Neural cell (in vitro differentiated cells): ENCODE data around the gene ARHGAP29. TPM values are rescaled to one million over a fixed set of nuclear protein-coding genes. Genes with fewer than 3 reads are reported as not detected.

Experiments
- H2AFZ ChIP-seq: fragments of 200-600, 300-800 bp; sonication (generic), shearing (Covaris generic); 2 replicates; pipeline ENCODE4 v1.6.0; 2014; ENCODE audit warnings: low read depth, mild to moderate bottlenecking, antibody characterized with exemption, low read length, moderate library complexity
- H3F3A ChIP-seq: fragments of 200-600 bp; shearing (Covaris generic); 2 replicates; pipeline ENCODE4 v1.6.1; 2016; ENCODE audit warnings: mild to moderate bottlenecking, moderate library complexity, mixed read lengths, antibody characterized with exemption, low read length; ENCODE audit not compliant: insufficient read depth, poor library complexity, severe bottlenecking
- H3K27ac ChIP-seq: fragments of 200-600, 300-800 bp; sonication (generic), shearing (Covaris generic); 2 replicates; pipeline ENCODE4 v1.5.1; 2014; ENCODE audit warnings: mild to moderate bottlenecking, low read length, moderate library complexity
- H3K27me3 ChIP-seq: fragments of 300-800, 200-600 bp; sonication (generic), shearing (Covaris generic); 2 replicates; pipeline ENCODE4 v1.6.0; 2014; ENCODE audit warnings: mild to moderate bottlenecking, low read depth, low read length, moderate library complexity; ENCODE audit not compliant: insufficient read depth
- H3K36me3 ChIP-seq: fragments of 300-800, 200-600 bp; sonication (generic), shearing (Covaris generic); 2 replicates; pipeline ENCODE4 v1.5.1; 2014; ENCODE audit warnings: mild to moderate bottlenecking, antibody characterized with exemption, low read length, moderate library complexity; ENCODE audit not compliant: insufficient read depth
- H3K4me2 ChIP-seq: fragments of 300-800, 200-600 bp; sonication (generic), shearing (Covaris generic); 2 replicates; pipeline ENCODE4 v1.6.0; 2014; ENCODE audit warnings: mild to moderate bottlenecking, low read length
- H3K4me3 ChIP-seq: fragments of 300-800, 200-600 bp; sonication (generic), shearing (Covaris generic); 2 replicates; pipeline ENCODE4 v1.5.1; 2014; ENCODE audit warnings: mild to moderate bottlenecking, low read length, moderate library complexity
- H3K79me2 ChIP-seq: fragments of 200-600 bp; shearing (Covaris generic); replicated peaks from 2 replicates; pipeline ENCODE4 v1.6.0; 2014; ENCODE audit warnings: mild to moderate bottlenecking, low read length, moderate library complexity; ENCODE audit not compliant: insufficient read depth
- H3K9ac ChIP-seq: fragments of 300-800, 200-600 bp; sonication (generic), shearing (Covaris generic); 2 replicates; pipeline ENCODE4 v1.6.1; 2016; ENCODE audit warnings: mild to moderate bottlenecking, low read length, mixed read lengths
- H3K9me2 ChIP-seq: fragments of 200-600 bp; shearing (Covaris generic); 2 replicates; pipeline ENCODE4 v1.6.1; 2016; ENCODE audit warnings: mild to moderate bottlenecking, low read length, mixed read lengths; ENCODE audit not compliant: insufficient read depth
- H3K9me3 ChIP-seq: fragments of 200-600, 300-800 bp; sonication (generic), shearing (Covaris generic); 2 replicates; pipeline ENCODE4 v1.6.1; 2016; ENCODE audit warnings: mild to moderate bottlenecking, mixed run types, low read length, moderate library complexity, mixed read lengths
- H4K20me1 ChIP-seq: fragments of 200-600 bp; shearing (Covaris generic); 2 replicates; pipeline ENCODE4 v1.6.1; 2016; ENCODE audit warnings: mild to moderate bottlenecking, mixed run types; ENCODE audit not compliant: insufficient read depth
- EP300 ChIP-seq: fragments of 450-650 bp; conservative IDR thresholded peaks from 2 replicates; pipeline ENCODE4 v1.6.1; 2014; ENCODE audit warnings: antibody characterized with exemption, mild to moderate bottlenecking, moderate library complexity; ENCODE audit not compliant: poor library complexity, severe bottlenecking
- EZH2 ChIP-seq: fragments of 200-600, 300-800 bp; shearing (Covaris generic), sonication (generic); IDR thresholded peaks from 2 replicates; pipeline ENCODE4 v1.6.1; 2014; ENCODE audit warnings: antibody characterized with exemption, low read length, borderline replicate concordance, mild to moderate bottlenecking; ENCODE audit not compliant: insufficient read depth, poor library complexity, severe bottlenecking
- MXI1 ChIP-seq: fragments of 450-650 bp; conservative IDR thresholded peaks from 2 replicates; pipeline ENCODE4 v1.6.1; 2014; ENCODE audit warnings: antibody characterized with exemption, mild to moderate bottlenecking; ENCODE audit not compliant: poor library complexity, severe bottlenecking
- POLR2AphosphoS5 ChIP-seq: IDR thresholded peaks from 2 replicates; pipeline ENCODE4 v1.6.1; 2012
- RAD21 ChIP-seq: fragments of 450-650 bp; conservative IDR thresholded peaks from 2 replicates; pipeline ENCODE4 v1.6.1; 2014; ENCODE audit warnings: antibody characterized with exemption, mild to moderate bottlenecking, moderate library complexity
- SMC3 ChIP-seq: fragments of 450-650 bp; conservative IDR thresholded peaks from 2 replicates; pipeline ENCODE4 v1.6.1; 2014; ENCODE audit warnings: antibody characterized with exemption, mild to moderate bottlenecking, moderate library complexity; ENCODE audit not compliant: poor library complexity
- TAF1 ChIP-seq: IDR thresholded peaks from 2 replicates; pipeline ENCODE4 v1.6.1; 2012; ENCODE audit warnings: low read depth
- polyA plus RNA-seq: library from polyadenylated mRNA; depleted of rRNA; stranded (reverse); fragments of >200 nt; gene quantifications from 2 replicates; pipeline ENCODE4 v1.2.3, GENCODE V29; 2014
- TF ChIP-seq, protein P1 (sequence below): IDR thresholded peaks from 2 replicates; pipeline ENCODE4 v1.6.1; 2012; ENCODE audit warnings: borderline replicate concordance
- TF ChIP-seq, protein P2 (sequence below): fragments of 450-650 bp; IDR thresholded peaks from 2 replicates; pipeline ENCODE4 v1.5.1; 2014; ENCODE audit warnings: antibody characterized with exemption, mild to moderate bottlenecking, moderate library complexity; ENCODE audit not compliant: poor library complexity, severe bottlenecking

ARHGAP29 gene
- polyA plus RNA-seq, 1 donor from 2014 or later: 1.2 TPM

DNA sequence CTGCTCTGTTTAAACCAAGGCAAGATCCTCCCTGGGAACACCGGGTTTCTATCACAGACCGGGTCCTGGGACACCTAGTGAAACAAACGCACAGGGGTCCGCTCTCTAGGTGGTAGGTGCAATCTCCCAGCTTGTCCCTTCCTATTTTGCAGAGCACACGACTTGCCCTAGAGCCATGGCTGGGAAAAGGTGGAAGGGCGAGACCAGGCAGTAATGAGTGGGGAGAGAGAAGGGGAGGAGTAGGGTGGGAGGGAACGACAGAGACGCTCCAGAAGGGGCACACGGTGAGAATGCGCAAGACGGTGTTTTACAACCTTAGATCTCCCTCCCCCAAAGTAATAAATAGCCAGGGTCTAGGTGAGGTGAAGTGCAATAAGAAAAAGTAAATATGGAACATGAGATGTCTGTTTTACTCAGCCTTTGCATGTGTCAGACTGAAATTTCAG lies 9.3 kb upstream of the ARHGAP29 start:
- H2AFZ ChIP-seq: no peak overlapping the region
- H3K9ac ChIP-seq: peak overlapping the region; percentile 17
- H3F3A ChIP-seq: no peaks in the 10 kb centered on the region
- no peaks in the 10 kb centered on the region for H3K36me3 ChIP-seq
- peak overlapping the region; percentile 64 for H3K4me3 ChIP-seq
- H3K27me3 ChIP-seq: peaks cover 47% of the 10 kb centered on the region
- no peaks in the 10 kb centered on the region for H3K79me2 ChIP-seq
- no peak overlapping the region for H3K4me2 ChIP-seq
- TF ChIP-seq, protein P1, sequence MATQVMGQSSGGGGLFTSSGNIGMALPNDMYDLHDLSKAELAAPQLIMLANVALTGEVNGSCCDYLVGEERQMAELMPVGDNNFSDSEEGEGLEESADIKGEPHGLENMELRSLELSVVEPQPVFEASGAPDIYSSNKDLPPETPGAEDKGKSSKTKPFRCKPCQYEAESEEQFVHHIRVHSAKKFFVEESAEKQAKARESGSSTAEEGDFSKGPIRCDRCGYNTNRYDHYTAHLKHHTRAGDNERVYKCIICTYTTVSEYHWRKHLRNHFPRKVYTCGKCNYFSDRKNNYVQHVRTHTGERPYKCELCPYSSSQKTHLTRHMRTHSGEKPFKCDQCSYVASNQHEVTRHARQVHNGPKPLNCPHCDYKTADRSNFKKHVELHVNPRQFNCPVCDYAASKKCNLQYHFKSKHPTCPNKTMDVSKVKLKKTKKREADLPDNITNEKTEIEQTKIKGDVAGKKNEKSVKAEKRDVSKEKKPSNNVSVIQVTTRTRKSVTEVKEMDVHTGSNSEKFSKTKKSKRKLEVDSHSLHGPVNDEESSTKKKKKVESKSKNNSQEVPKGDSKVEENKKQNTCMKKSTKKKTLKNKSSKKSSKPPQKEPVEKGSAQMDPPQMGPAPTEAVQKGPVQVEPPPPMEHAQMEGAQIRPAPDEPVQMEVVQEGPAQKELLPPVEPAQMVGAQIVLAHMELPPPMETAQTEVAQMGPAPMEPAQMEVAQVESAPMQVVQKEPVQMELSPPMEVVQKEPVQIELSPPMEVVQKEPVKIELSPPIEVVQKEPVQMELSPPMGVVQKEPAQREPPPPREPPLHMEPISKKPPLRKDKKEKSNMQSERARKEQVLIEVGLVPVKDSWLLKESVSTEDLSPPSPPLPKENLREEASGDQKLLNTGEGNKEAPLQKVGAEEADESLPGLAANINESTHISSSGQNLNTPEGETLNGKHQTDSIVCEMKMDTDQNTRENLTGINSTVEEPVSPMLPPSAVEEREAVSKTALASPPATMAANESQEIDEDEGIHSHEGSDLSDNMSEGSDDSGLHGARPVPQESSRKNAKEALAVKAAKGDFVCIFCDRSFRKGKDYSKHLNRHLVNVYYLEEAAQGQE: no peak
- TF ChIP-seq MXI1: no peak
- no peak for TF ChIP-seq SMC3
- TF ChIP-seq RAD21: no peak
- TF ChIP-seq, protein P2, sequence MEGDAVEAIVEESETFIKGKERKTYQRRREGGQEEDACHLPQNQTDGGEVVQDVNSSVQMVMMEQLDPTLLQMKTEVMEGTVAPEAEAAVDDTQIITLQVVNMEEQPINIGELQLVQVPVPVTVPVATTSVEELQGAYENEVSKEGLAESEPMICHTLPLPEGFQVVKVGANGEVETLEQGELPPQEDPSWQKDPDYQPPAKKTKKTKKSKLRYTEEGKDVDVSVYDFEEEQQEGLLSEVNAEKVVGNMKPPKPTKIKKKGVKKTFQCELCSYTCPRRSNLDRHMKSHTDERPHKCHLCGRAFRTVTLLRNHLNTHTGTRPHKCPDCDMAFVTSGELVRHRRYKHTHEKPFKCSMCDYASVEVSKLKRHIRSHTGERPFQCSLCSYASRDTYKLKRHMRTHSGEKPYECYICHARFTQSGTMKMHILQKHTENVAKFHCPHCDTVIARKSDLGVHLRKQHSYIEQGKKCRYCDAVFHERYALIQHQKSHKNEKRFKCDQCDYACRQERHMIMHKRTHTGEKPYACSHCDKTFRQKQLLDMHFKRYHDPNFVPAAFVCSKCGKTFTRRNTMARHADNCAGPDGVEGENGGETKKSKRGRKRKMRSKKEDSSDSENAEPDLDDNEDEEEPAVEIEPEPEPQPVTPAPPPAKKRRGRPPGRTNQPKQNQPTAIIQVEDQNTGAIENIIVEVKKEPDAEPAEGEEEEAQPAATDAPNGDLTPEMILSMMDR: no peak
- peaks cover 7% of the 10 kb centered on the region for H3K9me3 ChIP-seq
- H3K9me2 ChIP-seq: no peaks in the 10 kb centered on the region
- H3K27ac ChIP-seq: no peak overlapping the region
- H4K20me1 ChIP-seq: no peaks in the 10 kb centered on the region

DNA sequence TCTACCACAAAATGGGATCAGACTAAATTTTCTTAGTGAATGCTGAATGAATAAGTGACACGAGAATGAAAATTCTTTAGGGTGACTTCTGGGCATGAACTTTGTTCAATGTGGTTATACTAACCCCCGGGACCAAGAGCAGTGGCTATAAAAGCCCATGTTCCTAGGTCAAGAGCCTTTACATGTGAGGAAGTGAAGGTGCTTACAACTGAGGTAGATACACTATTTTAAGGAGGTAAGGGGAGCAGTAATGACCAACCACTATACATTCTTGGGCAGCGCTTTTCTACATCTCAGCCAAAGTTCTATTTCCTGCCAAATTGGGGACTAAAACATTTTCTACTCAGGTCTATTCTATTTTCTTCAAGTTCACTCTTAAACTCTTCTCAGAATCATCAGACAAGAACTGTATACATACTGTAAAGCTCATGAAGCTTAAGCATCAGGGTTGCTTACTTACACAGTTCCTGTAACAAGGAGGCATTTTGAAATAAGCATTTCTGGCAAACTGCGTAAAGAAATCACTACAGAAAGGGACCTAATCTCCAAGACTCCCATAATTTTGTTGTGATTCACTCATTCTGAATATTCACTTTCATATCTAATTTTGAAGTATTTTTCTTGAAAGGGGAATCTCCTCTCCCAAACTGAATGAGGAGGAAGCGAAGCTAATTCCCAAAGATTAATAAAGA lies 8.5 kb upstream of the ARHGAP29 start:
- Histone ChIP-seq H3K36me3 (no peaks in the 10 kb centered on the region), H3K27ac (no peak overlapping the region), H3K9me3 (peaks cover 7% of the 10 kb centered on the region), H3K9me2 (no peaks in the 10 kb centered on the region), H2AFZ (no peak overlapping the region), H3K4me3 (no peak overlapping the region), H3F3A (no peaks in the 10 kb centered on the region), H3K4me2 (no peak overlapping the region), H4K20me1 (no peaks in the 10 kb centered on the region), H3K9ac (no peak overlapping the region), H3K27me3 (peaks cover 47% of the 10 kb centered on the region), H3K79me2 (no peaks in the 10 kb centered on the region)
- TF ChIP-seq TAF1 (no peak), POLR2AphosphoS5 (no peak), EP300 (no peak), SMC3 (no peak), EZH2 (no peak), RAD21 (no peak), MXI1 (no peak)
- TF ChIP-seq, protein P2: no peak
- TF ChIP-seq, protein P1: no peak
